Muscle of arm (tissue), 14 donors: ENCODE data around the gene ANKS6. TPM values are rescaled to one million over a fixed set of nuclear protein-coding genes. Genes with fewer than 3 reads are reported as not detected.

Source experiments
- DNase-seq: peaks from one replicate; pipeline ENCODE4 v3.0.0-alpha.2; 2013
- long read RNA-seq, 11 donors: transcript quantifications; one replicate each; lab custom pipeline, GENCODE V29; 2026
- polyA plus RNA-seq, 12 donors: library from polyadenylated mRNA; unstranded; fragments of 120-200 nt; gene quantifications; one replicate each; pipeline ENCODE4 v1.2.1, GENCODE V29; 2013; ENCODE audit not compliant: insufficient read length in 12 of 12

ANKS6 gene
- 10 to 100 TPM in 10 of 12 donors, 1 to 10 TPM in 1, not detected in 1; 7.8 to 17.4 (median 11.9) TPM for polyA plus RNA-seq
- long read RNA-seq, donor 1, full-length matches to known transcripts: 3 of 17 reads
- long read RNA-seq, donor 1, partial matches to known transcripts: 14 of 17 reads
- long read RNA-seq, donor 1, other reads (novel, unspliced or antisense): 0 of 17 reads
- long read RNA-seq, donor 2: 0 reads
- long read RNA-seq, donor 3: 0 reads
- long read RNA-seq, donor 4: 0 reads
- long read RNA-seq, donor 5: 0 reads
- long read RNA-seq, donor 6, partial matches to known transcripts: 0 of 1 reads
- long read RNA-seq, donor 6, other reads (novel, unspliced or antisense): 0 of 1 reads
- long read RNA-seq, donor 7: 0 reads
- long read RNA-seq, donor 8, partial matches to known transcripts: 0 of 1 reads
- long read RNA-seq, donor 8, other reads (novel, unspliced or antisense): 0 of 1 reads
- long read RNA-seq, donor 9, partial matches to known transcripts: 0 of 1 reads
- long read RNA-seq, donor 9, other reads (novel, unspliced or antisense): 0 of 1 reads
- long read RNA-seq, donor 10: 0 reads
- long read RNA-seq, donor 11, full-length matches to known transcripts: 1 of 6 reads
- long read RNA-seq, donor 11, partial matches to known transcripts: 5 of 6 reads
- long read RNA-seq, donor 11, other reads (novel, unspliced or antisense): 0 of 6 reads

DNA sequence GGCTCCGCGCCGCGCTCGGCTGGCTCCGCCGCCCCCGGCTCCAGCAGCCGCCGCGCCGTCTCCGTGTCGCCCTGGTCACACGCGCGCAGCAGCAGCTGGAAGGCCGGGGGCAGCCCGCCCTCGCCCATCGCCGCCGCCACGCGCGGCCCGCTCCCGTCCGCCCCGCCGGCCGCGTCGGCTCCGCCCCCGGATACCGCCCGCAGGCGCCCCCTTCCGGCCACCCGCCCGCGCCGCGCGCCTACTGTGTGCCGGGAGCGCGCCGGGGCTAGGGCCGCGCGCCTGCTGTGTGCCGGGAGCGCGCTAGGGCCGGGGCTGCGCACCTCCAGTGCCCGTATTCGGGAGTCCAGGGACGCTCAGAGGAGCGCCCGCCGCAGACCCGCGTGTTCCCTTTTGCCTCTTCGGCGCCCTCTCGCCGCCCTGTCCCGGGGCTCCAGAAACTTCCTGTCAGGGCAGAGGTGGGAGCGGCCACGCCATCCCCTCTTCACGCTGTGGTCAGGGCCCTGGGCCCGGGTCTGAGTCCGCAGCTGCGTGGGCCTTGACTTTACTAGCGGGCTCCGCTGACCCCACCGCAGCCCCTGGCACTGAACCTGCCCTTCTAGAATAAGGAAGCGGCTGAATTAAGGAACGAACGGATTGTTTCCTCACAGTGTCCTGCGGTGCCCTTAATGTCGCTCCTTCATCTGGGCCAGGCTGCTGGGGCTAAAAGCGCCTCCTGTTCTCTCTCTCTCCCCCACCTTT, at the start of gene ANKS6:
ANKS6 (minus strand) TSS at position 192 of the 738 bp plus-strand sequence; CDS start at position 128, 64 bp downstream.
- peak; percentile 77 for DNase-seq

DNA sequence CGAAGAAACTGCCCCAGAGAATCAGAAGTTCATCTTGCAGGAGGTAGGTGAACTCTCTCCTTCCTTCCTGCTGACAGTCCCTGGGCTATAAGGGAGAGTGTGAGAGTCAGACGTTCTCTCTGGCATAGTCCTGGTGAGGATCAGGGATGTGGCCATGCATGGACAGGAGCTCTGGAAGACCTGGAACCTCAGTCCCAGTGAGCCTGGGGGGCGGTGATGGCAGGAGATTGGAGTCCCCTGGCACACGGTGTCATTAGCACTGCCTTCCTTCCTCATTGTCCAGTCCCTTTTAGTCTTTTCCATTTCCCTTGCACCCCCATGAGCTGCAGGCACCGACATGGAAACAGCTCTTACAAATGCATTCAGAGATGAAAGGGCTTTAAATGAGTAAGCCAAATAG, 49.7 kb upstream of the ANKS6 start:
- no peak for DNase-seq

GRCh38 chr9:98842510-98842909, 46.2 kb upstream of the ANKS6 start:
- DNase-seq: no peak

- DNase-seq: no peak
These were observed 43.4 kb upstream of the ANKS6 start for GRCh38 chr9:98839724-98840123.

DNA sequence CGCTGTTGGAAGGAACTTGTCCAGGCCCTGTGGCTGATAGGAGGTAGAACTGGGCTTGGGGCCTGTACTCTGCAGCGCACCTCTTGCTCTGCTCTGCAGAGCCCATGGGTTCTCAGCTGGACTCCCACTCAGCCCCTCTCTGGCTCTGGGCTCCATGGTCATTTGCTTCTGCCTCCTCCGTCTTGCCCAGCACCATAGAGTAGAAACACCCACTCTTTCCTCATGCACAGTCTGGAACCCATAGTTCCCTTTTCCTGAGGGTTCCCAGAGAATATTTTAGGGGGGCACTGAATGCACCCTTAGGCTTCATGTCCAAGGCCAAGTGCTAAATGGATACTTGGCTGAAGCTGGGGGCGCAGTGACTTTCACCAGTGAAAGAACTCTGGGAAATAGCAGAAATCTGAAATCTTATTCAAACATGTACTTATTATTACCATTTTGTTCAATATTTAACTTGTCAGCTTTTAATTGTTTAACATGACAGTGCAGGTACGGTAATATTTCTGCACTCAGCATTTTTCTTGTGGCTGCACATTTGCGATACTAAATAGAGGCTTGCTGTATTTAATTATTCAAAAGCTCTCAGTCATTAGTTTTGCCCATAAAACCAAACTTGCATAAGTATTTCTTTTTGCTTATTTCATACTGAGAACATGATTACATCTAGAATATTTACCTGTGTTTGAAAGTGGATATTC, 42.7 kb upstream of the ANKS6 start:
- no peak for DNase-seq

DNA sequence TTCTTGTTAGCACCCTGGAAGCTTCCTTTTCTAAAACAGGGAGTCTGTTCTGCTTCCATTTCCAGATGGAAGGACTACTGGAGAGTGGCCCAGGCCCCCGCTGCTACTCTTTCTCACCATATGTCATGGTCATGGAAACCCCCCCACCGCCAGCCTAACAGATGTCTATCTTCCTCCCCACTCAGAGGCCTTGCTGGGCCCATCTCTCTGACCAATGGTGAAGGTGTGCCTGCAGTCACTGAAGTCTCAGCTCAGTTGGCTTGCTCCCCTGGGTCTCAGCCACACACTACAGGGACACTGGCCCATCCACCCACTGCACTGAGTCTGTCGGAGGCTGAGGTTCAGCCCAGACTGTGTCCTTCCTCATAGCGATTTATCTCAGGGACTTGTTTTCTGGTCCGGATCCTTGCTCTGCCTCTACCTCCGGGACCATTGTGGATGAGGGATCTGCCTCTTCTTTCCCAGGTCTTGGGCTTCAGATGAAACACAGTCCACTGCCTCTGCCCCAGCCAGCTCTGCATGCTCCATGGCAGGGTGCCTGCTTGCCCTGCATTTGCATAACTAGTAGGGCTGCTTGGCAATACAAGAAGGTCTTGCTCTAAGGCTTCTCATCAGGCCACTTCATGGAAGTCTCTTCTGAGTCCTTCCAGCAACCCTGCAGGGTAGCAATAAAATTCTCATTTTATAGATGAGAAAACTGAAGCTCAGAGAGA, 42.0 kb upstream of the ANKS6 start:
- no peak for DNase-seq

- DNase-seq: no peak
These were observed 41.2 kb upstream of the ANKS6 start for GRCh38 chr9:98837516-98837915.

DNA sequence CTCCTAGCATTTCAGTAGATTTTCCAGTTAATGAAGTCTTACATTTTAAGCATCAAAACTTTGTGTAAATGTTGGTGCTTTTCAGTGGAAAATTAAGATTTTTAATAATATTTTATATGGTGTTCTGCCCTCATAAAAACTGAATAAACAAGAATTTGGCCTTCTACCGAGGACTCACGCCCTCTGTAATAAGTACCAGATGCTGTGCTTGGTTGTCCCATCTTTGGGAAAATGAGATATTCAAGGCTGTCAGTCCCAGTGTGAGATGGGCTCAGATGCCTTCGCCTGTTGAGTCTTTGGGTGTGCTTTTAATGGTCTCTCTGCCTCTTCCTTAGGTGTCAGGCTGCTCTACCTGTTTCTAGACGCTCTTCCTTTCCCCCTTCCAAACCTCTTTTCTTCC, 39.9 kb upstream of the ANKS6 start:
- DNase-seq: no peak

DNA sequence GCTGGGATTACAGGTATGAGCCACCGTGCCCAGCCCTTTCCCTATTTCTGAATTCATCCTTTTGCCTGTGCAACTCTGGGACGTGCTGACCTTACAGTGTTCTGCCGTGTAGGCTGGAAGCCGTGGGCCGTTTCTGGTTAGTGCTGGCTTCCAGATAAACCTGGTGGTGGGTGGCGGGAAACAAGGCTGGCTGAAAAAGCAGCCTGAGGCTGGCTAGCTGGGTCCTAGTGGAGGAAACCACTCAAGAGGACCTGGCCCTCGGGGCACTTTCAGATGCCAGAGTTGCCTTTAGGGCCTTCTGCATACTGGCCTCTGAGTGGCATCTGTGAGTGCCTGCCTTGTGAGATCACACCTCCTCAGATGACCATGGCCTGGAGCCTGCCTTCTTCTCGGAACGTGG, 38.0 kb upstream of the ANKS6 start:
- DNase-seq: no peak

GRCh38 chr9:98833090-98833956, 37.0 kb upstream of the ANKS6 start:
- DNase-seq: no peak

- no peak for DNase-seq
These were observed 36.4 kb upstream of the ANKS6 start for GRCh38 chr9:98832768-98833089.

DNA sequence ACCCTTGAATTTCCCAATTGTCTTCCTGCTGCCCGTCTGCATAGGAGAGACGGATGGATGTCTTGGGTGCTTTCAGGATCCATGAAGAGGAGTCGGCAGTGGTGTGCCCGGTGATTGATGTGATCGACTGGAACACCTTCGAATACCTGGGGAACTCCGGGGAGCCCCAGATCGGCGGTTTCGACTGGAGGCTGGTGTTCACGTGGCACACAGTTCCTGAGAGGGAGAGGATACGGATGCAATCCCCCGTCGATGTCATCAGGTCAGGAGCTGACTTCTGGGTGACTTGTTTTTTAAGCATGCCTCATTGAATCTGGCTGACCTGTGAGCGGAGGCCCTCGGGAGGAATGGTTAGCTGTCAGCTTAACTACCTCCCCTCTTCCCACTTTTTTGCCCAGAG, 35.3 kb upstream of the ANKS6 start:
- DNase-seq: no peak

- DNase-seq: no peak
These were observed 34.2 kb upstream of the ANKS6 start for GRCh38 chr9:98830554-98830953.

- DNase-seq: no peak
These were observed 33.4 kb upstream of the ANKS6 start for GRCh38 chr9:98829766-98830165.

- no peak for DNase-seq
These were observed 30.4 kb upstream of the ANKS6 start for GRCh38 chr9:98826716-98827115.

DNA sequence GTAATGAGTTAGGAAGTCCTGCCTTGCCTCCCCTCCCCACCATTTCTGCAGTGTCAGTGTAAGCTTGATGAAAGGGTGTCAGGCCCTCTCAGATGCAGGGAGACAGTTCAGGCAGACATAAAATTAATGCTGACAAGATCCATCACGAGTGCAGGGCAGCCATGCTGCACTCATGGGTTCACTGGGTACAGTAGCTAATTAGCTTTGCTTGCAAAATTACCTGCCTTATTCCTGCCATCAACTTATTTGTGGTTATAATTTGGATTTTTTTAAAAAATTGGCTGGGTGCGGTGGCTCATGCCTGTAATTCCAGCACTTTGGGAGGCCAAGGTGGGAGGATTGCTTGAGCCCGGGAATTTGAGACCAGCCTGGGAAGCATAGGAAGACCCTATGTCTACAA, 29.1 kb upstream of the ANKS6 start:
- DNase-seq: no peak

GRCh38 chr9:98823666-98824334, 27.4 kb upstream of the ANKS6 start:
- no peak for DNase-seq

DNA sequence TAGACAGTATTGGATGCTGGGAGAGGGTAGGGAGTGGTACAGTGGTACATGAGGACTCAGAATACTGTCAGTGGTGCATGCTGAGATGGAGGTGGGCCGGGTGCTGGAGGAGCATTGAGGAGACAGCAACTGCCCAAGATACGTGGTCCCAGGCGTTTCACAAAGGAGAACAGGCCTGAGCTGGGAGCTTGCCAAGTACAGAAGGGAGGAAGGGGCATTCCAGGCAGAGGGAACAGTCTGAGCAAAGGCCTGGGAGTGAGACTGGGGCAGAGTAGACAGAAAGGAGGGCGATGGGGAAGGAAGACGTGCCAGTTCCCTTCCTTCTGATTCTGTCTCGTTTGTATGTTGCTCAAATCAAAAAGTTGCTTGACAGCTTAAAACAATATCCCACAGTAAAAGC, 26.3 kb upstream of the ANKS6 start:
- DNase-seq: no peak

GRCh38 chr9:98821831-98822230, 25.5 kb upstream of the ANKS6 start:
- DNase-seq: no peak

DNA sequence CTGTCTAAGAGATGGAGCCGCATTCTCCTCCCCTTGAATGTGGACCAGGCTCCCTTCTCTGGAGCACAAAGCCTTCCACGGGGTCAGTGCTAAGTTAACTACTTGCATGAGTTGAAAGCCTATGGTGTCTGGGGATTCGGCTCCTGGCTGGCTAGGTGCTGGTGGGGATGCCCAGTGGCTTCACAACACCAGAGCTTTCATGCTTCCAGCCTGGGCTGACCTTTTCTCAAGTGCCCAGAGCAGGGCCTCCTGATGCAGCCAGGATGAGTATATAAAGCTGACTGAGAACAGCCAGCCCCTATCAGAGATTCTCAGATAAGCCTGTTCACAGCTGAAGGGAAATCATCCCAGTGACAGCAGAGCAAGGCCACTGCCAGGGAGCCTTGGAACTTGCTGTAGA, 22.9 kb upstream of the ANKS6 start:
- no peak for DNase-seq
